Measurements from ENCODE around the gene TFRC.

The TFRC gene

DNA sequence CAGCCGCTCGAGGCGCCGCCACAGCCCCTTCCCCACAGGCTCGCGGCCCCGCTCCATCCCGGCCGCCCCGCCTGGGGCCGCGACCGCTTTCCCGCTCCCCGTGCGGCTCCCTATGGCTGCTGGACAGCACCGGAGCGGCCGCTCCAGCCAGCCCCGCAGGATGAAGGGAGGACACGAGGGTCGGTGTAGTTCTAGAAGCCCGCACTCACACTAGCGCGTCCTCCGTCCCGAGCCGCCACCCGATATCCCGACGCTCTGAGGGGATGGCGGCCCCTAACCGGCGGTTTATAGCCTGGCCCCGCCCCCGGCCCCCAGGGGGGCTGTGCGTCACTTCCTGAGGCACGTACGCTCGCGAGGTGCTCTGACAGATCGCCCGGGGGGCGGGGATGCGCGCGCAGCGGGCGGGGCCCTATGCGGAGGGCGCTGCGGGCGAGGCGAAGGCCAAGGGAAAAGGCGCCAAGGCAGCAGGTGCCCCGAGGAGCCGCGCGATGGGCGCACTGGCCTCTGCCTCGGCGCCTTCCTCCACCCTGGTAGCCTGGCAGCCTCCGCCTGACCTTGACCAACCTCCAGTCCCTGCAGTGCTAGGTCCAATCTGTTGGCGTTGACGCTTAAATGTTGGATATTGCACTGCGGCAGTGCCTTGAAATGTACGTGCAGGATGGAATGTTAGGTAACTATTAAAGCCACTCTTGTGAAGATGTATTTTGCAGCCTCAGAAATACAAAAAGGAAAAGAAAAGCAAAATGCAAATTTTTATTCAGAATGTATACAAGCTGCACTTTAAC lies at the start of gene TFRC:
TSS of gene TFRC (minus strand) at position 257 of the 785 bp plus-strand sequence. CDS start 4,991 bp downstream, outside the sequence.
- ATAC-seq (ENCODE audit: low read depth) (peak; percentile 87), DNase-seq (ENCODE audit: low spot score) (peak; percentile 91)
- no peaks in the 10 kb centered on the region for H3K9me3 ChIP-seq (ENCODE audit: severe bottlenecking)
- H3K36me3 ChIP-seq (ENCODE audit: low read depth) = peaks cover 29% of the 10 kb centered on the region
- H3K27ac ChIP-seq (ENCODE audit: poor library complexity, severe bottlenecking) = peak within 1 kb of the TSS; percentile 71
- peak within 1 kb of the TSS; percentile 81 for H3K4me3 ChIP-seq (ENCODE audit: severe bottlenecking)
- no peaks in the 10 kb centered on the region for H3K27me3 ChIP-seq (ENCODE audit: insufficient read depth, poor library complexity, severe bottlenecking)
- TF ChIP-seq, protein P1, sequence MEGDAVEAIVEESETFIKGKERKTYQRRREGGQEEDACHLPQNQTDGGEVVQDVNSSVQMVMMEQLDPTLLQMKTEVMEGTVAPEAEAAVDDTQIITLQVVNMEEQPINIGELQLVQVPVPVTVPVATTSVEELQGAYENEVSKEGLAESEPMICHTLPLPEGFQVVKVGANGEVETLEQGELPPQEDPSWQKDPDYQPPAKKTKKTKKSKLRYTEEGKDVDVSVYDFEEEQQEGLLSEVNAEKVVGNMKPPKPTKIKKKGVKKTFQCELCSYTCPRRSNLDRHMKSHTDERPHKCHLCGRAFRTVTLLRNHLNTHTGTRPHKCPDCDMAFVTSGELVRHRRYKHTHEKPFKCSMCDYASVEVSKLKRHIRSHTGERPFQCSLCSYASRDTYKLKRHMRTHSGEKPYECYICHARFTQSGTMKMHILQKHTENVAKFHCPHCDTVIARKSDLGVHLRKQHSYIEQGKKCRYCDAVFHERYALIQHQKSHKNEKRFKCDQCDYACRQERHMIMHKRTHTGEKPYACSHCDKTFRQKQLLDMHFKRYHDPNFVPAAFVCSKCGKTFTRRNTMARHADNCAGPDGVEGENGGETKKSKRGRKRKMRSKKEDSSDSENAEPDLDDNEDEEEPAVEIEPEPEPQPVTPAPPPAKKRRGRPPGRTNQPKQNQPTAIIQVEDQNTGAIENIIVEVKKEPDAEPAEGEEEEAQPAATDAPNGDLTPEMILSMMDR (IDR thresholded peaks at IDR 0.05; ENCODE audit: poor library complexity, severe bottlenecking) = no peak
- H3K4me1 ChIP-seq (ENCODE audit: insufficient read depth, poor library complexity, severe bottlenecking) = peaks cover 16% of the 10 kb centered on the region

DNA sequence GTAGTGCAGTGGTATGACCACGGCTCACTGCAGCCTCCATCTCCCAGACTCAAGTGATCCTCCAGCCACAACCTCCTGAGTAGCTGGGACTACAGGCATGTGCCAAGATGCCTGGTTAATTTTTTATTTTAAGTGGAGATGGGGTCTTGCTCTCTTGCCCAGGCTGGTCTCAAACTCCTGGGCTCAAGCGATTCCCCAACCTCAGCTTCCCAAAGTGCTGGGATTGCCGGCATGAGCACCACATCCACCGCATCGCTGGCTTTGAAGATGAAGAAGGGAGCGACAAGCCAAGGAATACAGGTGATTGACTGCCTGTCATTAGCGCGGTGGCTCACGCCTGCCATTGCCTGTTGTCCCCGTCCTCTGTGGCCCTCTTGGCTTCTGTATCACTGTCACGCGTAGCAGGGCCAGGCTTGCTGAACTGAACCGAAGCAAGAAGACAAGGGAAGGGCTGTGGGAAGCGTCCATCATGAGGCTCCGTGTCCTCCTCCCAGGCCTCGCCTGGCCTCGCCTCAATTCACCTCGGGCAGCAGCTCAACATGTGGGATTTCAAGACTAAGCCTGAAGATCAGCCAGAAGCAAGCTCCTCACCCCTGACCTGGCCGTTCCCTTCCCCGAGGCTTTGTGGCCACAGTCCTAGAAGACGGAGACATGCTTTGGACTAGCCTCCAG lies 46.4 kb upstream of the TFRC start:
- TF ChIP-seq, protein P1 (IDR thresholded peaks at IDR 0.05; ENCODE audit: poor library complexity, severe bottlenecking) = no peak
- Histone ChIP-seq H3K27ac (ENCODE audit: poor library complexity, severe bottlenecking) (no peak overlapping the region), H3K4me3 (ENCODE audit: severe bottlenecking) (no peak overlapping the region), H3K4me1 (ENCODE audit: insufficient read depth, poor library complexity, severe bottlenecking) (peaks cover 9% of the 10 kb centered on the region), H3K27me3 (ENCODE audit: insufficient read depth, poor library complexity, severe bottlenecking) (no peaks in the 10 kb centered on the region), H3K9me3 (ENCODE audit: severe bottlenecking) (no peaks in the 10 kb centered on the region), H3K36me3 (ENCODE audit: low read depth) (no peaks in the 10 kb centered on the region)
- ATAC-seq (ENCODE audit: low read depth) (no peak), DNase-seq (ENCODE audit: low spot score) (no peak)

GRCh38 chr3:196127308-196128040 lies 45.6 kb upstream of the TFRC start:
- peak; percentile 29; the same call in 2 of the 3 replicates for ATAC-seq (ENCODE audit: low read depth)
- no peak overlapping the region for H3K4me3 ChIP-seq (ENCODE audit: severe bottlenecking)
- no peaks in the 10 kb centered on the region for H3K9me3 ChIP-seq (ENCODE audit: severe bottlenecking)
- H3K4me1 ChIP-seq (ENCODE audit: insufficient read depth, poor library complexity, severe bottlenecking) = peaks cover 9% of the 10 kb centered on the region
- no peaks in the 10 kb centered on the region for H3K36me3 ChIP-seq (ENCODE audit: low read depth)
- H3K27ac ChIP-seq (ENCODE audit: poor library complexity, severe bottlenecking) = no peak overlapping the region
- no peaks in the 10 kb centered on the region for H3K27me3 ChIP-seq (ENCODE audit: insufficient read depth, poor library complexity, severe bottlenecking)
- DNase-seq (ENCODE audit: low spot score) = no peak
- TF ChIP-seq, protein P1 (IDR thresholded peaks at IDR 0.05; ENCODE audit: poor library complexity, severe bottlenecking) = no peak

- Histone ChIP-seq H3K27ac (ENCODE audit: poor library complexity, severe bottlenecking) (no peak overlapping the region), H3K36me3 (ENCODE audit: low read depth) (no peaks in the 10 kb centered on the region), H3K27me3 (ENCODE audit: insufficient read depth, poor library complexity, severe bottlenecking) (no peaks in the 10 kb centered on the region), H3K9me3 (ENCODE audit: severe bottlenecking) (no peaks in the 10 kb centered on the region), H3K4me3 (ENCODE audit: severe bottlenecking) (no peak overlapping the region), H3K4me1 (ENCODE audit: insufficient read depth, poor library complexity, severe bottlenecking) (peaks cover 9% of the 10 kb centered on the region)
- no peak for DNase-seq (ENCODE audit: low spot score)
- no peak for ATAC-seq (ENCODE audit: low read depth)
- TF ChIP-seq, protein P1 (IDR thresholded peaks at IDR 0.05; ENCODE audit: poor library complexity, severe bottlenecking) = no peak
These were observed 42.7 kb upstream of the TFRC start for GRCh38 chr3:196124608-196125007.
